Nephron progenitor cell (in vitro differentiated cells): Measurements from ENCODE around the gene CCDC110.

Experiments used
- DNase-seq: peaks from one replicate; pipeline ENCODE4 v3.0.0; 2021
- H3K27ac Mint-ChIP-seq: 2 replicates; pipeline ENCODE4 v1.8.0; 2021; ENCODE audit warnings: mild to moderate bottlenecking, moderate library complexity, mixed read lengths
- H3K27me3 Mint-ChIP-seq: 2 replicates; pipeline ENCODE4 v1.8.0; 2021; ENCODE audit warnings: mild to moderate bottlenecking, low read depth, mixed read lengths; ENCODE audit not compliant: poor library complexity
- H3K36me3 Mint-ChIP-seq: 2 replicates; pipeline ENCODE4 v1.8.0; 2021; ENCODE audit warnings: low read depth, mixed read lengths
- H3K4me1 Mint-ChIP-seq: 2 replicates; pipeline ENCODE4 v1.8.0; 2021; ENCODE audit warnings: mixed read lengths
- H3K4me3 Mint-ChIP-seq: 2 replicates; pipeline ENCODE4 v1.8.0; 2021; ENCODE audit warnings: mild to moderate bottlenecking, moderate library complexity, mixed read lengths
- H3K9me3 Mint-ChIP-seq: 2 replicates; pipeline ENCODE4 v1.8.0; 2021; ENCODE audit warnings: mild to moderate bottlenecking, moderate library complexity, mixed read lengths
- CTCF ChIP-seq: fragments of 200-600 bp; sonication (generic); IDR thresholded peaks from 2 replicates; pipeline ENCODE4 v1.5.0; 2021; ENCODE audit warnings: antibody characterized with exemption

The CCDC110 gene

GRCh38 chr4:185425647-185426352 is 45.7 kb downstream of the CCDC110 start, which contains the start of gene UFSP2:
TSS of gene UFSP2 (minus strand) at chr4:185425964. CDS start at chr4:185425868, 96 bp downstream.
- Mint-ChIP-seq H3K27me3 (no peaks in the 10 kb centered on the region), H3K4me3 (peak within 1 kb of the TSS; percentile 90), H3K36me3 (peaks cover 12% of the 10 kb centered on the region), H3K9me3 (no peaks in the 10 kb centered on the region), H3K27ac (peak within 1 kb of the TSS; percentile 100), H3K4me1 (peaks cover 32% of the 10 kb centered on the region)
- no peak for TF ChIP-seq CTCF
- peak; percentile 90 for DNase-seq

GRCh38 chr4:185424905-185425646 is 46.5 kb downstream of the CCDC110 start:
- Mint-ChIP-seq H3K4me3 (peak overlapping the region; percentile 90), H3K27me3 (no peaks in the 10 kb centered on the region), H3K36me3 (peaks cover 12% of the 10 kb centered on the region), H3K27ac (peak overlapping the region; percentile 100), H3K9me3 (no peaks in the 10 kb centered on the region), H3K4me1 (peaks cover 32% of the 10 kb centered on the region)
- DNase-seq = no peak
- TF ChIP-seq CTCF = no peak

- no peak for TF ChIP-seq CTCF
- H3K36me3 Mint-ChIP-seq = peaks cover 32% of the 10 kb centered on the region
- H3K9me3 Mint-ChIP-seq = no peaks in the 10 kb centered on the region
- no peak overlapping the region for H3K4me3 Mint-ChIP-seq
- no peak for DNase-seq
- H3K27ac Mint-ChIP-seq = no peak overlapping the region
- no peaks in the 10 kb centered on the region for H3K27me3 Mint-ChIP-seq
- peaks cover 32% of the 10 kb centered on the region for H3K4me1 Mint-ChIP-seq
Measured at GRCh38 chr4:185421366-185422124, 50.0 kb downstream of the CCDC110 start.

- H3K4me3 Mint-ChIP-seq = no peak overlapping the region
- TF ChIP-seq CTCF = no peak
- no peak for DNase-seq
- peaks cover 42% of the 10 kb centered on the region for H3K36me3 Mint-ChIP-seq
- H3K4me1 Mint-ChIP-seq = peaks cover 8% of the 10 kb centered on the region
- H3K27me3 Mint-ChIP-seq = no peaks in the 10 kb centered on the region
- no peaks in the 10 kb centered on the region for H3K9me3 Mint-ChIP-seq
- no peak overlapping the region for H3K27ac Mint-ChIP-seq
Measured at GRCh38 chr4:185416955-185417354, 54.6 kb downstream of the CCDC110 start.

- Mint-ChIP-seq H3K4me3 (no peak overlapping the region), H3K27me3 (no peaks in the 10 kb centered on the region), H3K27ac (peak overlapping the region; percentile 71), H3K9me3 (peaks cover 7% of the 10 kb centered on the region), H3K4me1 (no peaks in the 10 kb centered on the region), H3K36me3 (peaks cover 60% of the 10 kb centered on the region)
- no peak for TF ChIP-seq CTCF
- DNase-seq = no peak
Measured at GRCh38 chr4:185412412-185412811, 59.1 kb downstream of the CCDC110 start.
